Neural progenitor cell (in vitro differentiated cells): ENCODE measurements around the gene HEMGN.

Source experiments
- CTCF ChIP-seq: fragments of 200-600 bp; sonication (generic); IDR thresholded peaks from 2 replicates; pipeline ENCODE4 v1.5.1; 2017; ENCODE audit warnings: antibody characterized with exemption, mild to moderate bottlenecking
- EZH2 ChIP-seq: fragments of 200-600 bp; sonication (generic); IDR thresholded peaks from 2 replicates; pipeline ENCODE4 v1.6.1; 2017; ENCODE audit warnings: antibody characterized with exemption, mild to moderate bottlenecking, moderate library complexity
- EZH2phosphoT487 ChIP-seq: fragments of 200-600 bp; sonication (generic); IDR thresholded peaks from 2 replicates; pipeline ENCODE4 v1.6.1; 2017; ENCODE audit warnings: antibody characterized with exemption

- TF ChIP-seq EZH2 (no peak), CTCF (no peak), EZH2phosphoT487 (no peak)
These were observed 30.3 kb downstream of the HEMGN start for GRCh38 chr9:97907632-97908031.
